Skin epidermis (tissue), 12 donors: Measurements from ENCODE around the gene KLK4.
"Not testable (repeated sequence)": the region's sequence is repeated elsewhere in the genome, so short reads cannot be mapped to it uniquely, and the experiment has no call there.

Source experiments
- H3K27ac ChIP-seq, 21 experiments: fragments of 200-600 bp; sonication (generic) in 11 of 21; one replicate each; pipeline ENCODE4 v1.5.0; 2020; ENCODE audit warnings: mild to moderate bottlenecking in 3 of 21, inconsistent platforms in 2 of 21, moderate library complexity in 2 of 21
- H3K4me3 ChIP-seq, 7 experiments: fragments of 200-600 bp; sonication (generic) in 2 of 7; one replicate each; pipeline ENCODE4 v1.5.0; 2020; ENCODE audit warnings: inconsistent platforms in 2 of 7, mild to moderate bottlenecking in 2 of 7, moderate library complexity in 1 of 7

Gene KLK4

DNA sequence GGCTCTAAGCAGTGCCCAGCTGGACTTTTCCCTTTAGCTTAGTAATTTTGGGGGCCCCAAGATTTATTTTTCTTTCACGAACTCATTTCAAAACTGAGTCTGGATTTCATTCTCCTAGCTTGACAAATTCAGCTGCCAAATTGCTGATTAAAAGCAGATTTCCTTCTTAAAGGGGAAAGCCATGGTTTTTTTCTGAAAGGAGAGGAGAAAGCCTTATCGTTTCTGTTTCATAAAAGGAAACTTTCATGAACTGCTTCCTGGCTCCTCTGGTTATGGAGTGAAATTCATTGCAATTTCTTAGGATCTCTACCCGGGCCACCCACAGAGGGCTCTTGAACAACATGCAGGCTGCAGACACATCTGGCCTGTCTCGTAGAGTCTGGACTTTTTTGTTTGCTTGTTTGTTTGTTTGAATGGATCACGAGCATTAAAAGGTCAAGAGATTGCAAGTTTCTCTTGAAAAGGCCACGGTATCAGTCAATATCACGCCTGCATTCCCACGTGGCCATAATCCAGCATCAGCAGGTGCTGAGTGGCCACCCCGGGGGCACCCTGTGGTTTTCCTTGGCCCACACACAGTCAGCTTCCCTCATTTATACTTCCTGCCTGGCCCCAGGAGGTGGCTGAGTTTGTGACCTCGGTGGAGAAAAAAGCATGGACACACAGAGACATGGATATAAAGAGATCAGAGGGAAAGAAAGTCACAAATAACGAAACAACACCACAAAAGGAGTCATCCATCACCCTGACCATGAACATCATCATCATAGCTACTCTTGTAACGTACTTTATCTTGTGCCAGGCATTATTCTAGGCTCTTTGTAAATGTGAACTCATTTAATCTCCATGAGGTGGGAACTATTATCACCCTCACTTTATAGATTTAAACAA is 10.5 kb upstream of the KLK4 start:
- no peak overlapping the region for H3K4me3 ChIP-seq
- H3K27ac ChIP-seq: no peak overlapping the region

DNA sequence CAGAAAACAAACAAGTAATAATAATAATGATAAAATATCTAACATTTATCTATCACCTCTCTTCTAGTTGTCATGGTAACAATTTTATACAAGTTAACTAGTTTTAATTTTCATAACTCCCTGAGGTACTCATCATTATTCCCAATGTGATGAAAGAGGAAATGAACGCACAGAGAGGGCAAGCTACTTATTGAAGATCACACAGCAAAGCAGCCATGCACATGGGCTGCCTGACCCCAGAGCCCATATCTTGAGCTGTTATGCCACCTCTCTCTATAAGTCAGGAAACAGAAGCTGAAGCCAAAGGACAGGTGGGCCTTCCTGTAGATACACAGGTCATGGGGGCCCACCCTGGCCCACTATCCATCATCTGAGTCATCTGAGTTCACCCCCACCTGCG is 4.9 kb upstream of the KLK4 start:
- H3K4me3 ChIP-seq: no peak overlapping the region
- no peak overlapping the region for H3K27ac ChIP-seq

DNA sequence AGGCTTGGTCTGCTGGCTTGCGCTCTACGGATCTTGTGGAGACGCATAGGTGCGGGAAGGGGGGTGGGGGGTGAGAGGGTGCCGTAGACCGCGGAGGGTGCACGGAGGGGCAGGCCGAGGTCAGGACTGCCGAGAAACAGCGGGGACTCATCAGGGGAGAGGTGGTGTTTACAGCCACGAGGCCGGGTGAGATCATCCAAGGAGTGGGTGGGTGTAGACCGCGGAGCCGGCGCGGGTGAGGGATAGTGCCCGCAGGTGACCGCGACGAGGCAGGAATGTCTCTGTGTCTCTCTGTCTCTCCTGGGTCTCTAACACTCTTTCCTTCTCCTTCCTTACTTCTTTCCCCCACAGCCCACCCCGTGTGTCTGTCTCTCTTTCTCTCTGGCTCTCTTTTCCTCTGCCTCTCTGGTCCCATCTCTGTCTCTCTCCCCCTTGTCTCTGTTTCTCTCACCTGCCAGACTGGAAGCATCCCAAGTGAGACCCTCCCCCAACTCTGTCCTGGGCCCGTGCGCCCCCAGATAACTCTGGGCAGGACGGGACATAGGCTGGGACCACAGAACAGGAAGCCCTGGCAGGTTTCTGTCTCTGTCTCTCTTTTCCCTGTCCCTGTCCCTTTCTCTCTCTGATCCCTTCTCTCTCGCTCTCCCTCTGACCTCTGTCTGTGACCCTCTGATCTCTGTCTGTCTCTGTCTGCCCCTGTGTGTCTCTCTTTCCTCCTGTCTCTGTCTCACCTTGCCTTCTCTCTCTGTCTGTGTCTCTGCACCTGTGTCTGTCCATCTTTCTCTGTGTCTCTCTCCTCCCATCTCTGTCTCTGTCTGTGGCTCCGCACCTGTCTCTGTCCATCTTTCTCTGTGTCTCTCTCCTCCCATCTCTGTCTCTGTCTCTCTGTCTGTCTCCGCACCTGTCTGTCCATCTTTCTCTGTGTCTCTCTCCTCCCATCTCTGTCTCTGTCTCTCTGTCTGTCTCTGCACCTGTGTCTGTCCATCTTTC is 1.8 kb upstream of the KLK4 start:
- Histone ChIP-seq H3K27ac (no peak overlapping the region), H3K4me3 (no peak overlapping the region)

DNA sequence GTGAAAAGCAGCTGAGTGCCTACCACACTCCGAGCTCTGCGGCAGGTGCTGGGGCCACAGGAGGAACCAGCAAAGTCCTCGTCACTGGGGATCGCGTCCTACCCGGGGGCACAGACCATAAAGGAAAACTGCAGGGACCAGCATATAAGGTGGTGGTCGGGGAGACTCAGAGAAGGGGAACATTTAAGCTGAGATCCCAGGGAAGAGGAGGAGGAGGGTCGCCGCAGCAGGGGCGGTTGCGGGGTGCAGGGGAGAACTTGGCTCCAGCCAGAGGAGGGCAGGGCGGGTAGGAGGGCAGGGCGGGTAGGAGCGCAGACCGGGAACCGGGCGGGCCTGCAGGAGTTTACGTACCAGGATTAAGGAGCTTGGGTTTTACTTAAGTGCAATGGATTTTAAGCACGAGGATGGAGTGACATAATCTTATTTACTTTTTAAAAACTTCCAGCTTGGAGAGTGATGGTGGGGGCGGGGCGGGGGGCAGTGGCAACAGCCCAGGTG is 956 bp upstream of the KLK4 start:
- Histone ChIP-seq H3K4me3 (no peak overlapping the region), H3K27ac (no peak overlapping the region)

DNA sequence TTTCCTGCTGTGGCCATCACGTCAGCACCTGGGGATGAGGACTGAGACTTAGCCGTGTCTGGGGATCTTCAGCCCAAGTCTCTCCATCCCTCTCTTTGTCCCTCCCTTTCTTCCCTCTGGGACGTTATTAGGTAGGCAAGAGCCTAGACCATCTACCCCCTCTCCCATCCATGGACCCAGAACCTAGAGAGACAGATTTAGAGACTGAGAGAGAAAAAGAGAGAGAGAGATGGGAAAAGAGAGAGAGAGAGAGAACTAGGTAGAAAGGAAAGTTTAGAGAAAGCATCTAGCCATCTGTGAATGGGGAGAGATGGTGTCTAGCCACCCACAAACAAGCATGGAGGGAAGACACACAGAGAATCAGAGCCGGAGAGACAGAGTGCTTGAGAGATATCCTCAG is 473 bp downstream of the KLK4 start:
- H3K4me3 ChIP-seq: no peak overlapping the region
- H3K27ac ChIP-seq: no peak overlapping the region

DNA sequence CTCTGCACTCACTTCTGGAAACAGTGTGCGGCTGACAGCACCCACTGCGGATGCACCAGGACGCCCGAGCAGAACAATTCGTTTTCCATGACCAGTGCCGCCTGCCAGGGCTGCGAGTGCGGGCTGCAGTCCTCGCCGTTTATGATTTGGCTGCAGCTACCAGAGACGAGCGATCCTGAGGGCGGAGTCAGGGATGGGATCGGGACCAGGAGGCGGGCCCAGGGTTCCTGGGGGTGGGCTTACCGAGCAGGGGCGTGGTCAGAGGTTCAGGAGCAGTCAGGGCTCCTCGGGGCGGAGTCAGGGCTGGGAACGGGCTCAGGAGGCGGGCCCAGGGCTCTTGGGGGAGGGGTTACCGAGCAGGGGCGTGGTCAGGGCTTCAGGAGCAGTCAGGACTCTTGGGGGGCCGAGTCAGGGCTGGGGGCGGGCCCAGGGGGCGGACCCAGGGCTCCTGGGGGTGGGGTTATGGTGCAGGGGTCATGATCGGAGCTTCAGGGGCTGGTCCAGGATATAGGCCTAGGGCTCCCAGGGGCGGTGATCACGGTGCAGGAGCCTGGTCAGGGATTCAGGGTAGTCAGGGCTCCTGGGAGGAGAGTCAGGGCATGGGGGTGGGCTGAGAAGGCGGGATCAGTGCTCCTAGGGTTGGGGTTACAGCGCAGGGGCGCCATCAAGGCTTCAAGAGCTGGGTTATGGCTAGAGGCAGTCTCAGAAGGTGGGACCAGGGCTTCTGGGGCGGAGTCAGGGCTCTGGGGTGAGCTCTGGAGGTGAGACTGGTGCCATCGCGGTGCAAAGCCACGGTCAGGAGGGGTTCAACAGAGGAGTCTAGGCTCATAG is 1.7 kb downstream of the KLK4 start:
- Histone ChIP-seq H3K4me3 (no peak overlapping the region), H3K27ac (no peak overlapping the region)

DNA sequence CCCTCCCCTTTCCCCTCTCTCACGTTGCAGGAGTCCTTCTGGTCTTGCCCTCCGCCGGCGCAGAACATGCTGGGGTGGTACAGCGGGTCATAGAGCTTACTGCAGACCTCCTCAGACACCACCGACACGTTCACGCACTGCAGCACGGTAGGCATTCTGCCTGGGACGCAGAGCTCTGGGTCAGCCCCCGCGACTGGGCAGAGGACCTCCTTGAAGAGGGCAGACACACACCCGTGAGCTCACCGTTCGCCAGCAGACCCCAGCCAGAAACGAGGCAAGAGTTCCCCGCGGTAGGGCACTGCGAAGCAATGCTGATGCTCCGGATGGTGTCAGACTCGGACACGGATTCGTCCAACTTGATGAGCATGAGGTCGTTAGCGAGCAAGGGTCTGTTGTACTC is 2.9 kb downstream of the KLK4 start:
- H3K27ac ChIP-seq: no peak overlapping the region
- H3K4me3 ChIP-seq: no peak overlapping the region

DNA sequence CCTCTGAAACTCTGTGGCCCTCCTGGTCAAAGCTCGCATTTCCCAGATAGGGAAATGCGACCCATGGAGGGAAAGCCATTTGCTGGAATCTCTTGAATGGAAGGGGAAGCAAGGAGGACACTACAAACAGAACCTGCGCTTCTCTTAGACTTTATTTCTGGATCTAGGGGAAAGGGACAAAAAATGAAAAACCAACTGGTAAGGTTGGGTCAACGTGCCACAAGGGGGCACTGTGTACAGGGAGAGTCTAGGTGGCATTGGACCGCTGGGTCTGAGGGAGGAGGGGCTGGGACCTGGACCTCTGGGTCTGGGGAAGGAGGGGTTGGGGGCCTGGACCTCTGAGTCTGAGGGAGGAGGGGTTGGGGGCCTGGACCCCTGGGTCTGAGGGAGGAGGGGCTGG is 5.0 kb downstream of the KLK4 start:
- Histone ChIP-seq H3K27ac (no peak overlapping the region), H3K4me3 (no peak overlapping the region)

DNA sequence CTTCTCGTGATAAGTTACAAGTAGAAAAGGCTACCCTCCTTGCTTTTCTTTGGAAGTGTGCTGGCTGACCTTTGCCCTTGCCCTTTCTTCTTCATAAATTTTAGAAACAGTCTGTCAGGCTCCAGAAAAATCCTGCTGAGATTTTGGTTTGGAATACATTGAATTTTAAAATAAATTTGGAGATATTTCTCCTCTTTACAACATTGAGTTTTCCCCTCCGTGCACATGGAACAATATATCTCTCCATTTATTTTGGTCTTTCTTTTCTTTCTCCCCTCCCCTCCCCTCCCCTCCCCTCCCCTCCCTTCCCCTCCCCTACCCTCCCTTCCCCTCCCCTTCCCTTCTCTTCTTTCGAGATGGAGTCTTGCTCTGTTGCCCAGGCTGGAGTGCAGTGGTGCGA is 8.6 kb downstream of the KLK4 start:
- no peak overlapping the region for H3K4me3 ChIP-seq
- H3K27ac ChIP-seq: no peak overlapping the region

DNA sequence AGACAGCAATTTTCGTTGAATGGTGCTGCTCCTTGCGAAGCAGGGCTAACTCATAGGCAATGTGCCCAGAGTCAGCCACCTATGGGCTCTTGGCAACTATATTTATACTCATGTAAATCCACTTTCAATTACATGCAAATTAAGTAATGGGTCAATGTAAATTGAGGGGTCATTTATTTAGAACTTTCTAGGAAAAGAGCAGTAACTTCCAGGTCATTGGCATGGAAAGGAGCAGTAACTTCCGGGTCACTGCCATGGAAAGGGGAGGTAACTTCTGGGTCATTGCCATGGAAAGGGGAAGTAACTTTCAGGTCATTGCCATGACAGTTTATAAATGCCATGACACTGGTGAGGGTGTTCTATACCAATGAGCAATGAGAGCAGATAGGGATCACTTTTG is 11.6 kb downstream of the KLK4 start:
- Histone ChIP-seq H3K4me3 (no peak overlapping the region), H3K27ac (peak overlapping the region in 1 of 21 experiments; percentile 48)

DNA sequence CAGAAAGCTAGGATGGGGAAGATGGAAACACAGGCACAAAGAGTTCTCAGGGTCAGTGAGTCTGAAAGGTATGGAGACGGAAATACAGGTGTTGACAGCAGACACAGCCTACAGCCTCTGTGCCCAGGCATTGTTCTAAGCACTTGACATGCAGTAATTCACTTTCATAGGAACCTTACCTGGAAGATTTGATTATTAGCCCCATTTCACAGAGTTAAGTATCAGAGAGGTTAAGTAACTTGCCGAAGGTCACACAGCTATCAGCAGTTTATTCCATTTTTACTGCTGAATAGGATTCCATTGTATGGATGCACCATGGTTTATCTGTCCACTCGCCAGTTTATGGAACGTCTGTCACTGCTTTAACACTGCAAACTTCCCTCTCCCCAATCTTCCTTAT is 13.2 kb downstream of the KLK4 start:
- H3K27ac ChIP-seq: peak overlapping the region in 2 of 21 experiments; percentile 45 to 63
- no peak overlapping the region for H3K4me3 ChIP-seq

DNA sequence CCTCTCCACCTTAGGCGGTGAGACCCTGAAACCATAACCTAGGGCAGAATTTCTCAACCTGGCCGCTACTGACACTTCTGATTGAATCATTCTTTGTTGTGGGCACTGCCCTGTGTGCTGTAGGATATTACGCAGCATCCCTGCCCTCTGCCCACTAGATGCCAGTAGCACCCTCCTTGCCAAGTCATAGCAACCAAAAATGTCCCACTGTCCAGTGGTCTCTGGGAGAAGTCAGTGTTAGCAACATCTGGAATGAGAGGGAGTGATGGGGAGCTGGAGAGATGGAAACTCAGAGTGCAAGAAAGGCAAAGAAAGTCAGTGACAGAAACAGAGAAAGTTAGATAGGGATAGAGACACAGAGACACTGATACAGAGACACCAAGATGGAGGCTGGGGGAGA is 13.6 kb downstream of the KLK4 start:
- Histone ChIP-seq H3K27ac (peak overlapping the region in 2 of 21 experiments; percentile 14 to 45), H3K4me3 (no peak overlapping the region)

DNA sequence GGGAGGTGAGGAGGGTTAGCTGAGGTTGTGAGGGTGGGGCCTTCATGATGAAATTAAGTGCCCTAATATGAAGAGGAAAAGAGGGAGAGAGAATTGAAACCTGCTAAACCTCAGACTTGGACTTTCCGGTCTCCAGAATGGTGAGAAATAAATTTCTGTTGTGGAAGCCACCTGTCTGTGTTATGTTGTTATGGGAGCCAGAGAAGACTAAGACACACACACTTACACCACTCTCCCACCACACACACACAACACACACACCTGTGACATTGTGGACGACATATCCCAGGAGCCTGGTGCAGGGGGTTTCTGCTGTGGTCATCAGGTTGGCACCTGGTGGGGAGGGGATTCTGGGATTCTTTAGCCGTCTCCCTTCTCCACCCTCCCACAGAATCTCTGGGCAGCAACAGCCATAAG is 14.0 kb downstream of the KLK4 start:
- Histone ChIP-seq H3K27ac (peak overlapping the region in 3 of 21 experiments; percentile 14 to 45 (median 14)), H3K4me3 (no peak overlapping the region)

DNA sequence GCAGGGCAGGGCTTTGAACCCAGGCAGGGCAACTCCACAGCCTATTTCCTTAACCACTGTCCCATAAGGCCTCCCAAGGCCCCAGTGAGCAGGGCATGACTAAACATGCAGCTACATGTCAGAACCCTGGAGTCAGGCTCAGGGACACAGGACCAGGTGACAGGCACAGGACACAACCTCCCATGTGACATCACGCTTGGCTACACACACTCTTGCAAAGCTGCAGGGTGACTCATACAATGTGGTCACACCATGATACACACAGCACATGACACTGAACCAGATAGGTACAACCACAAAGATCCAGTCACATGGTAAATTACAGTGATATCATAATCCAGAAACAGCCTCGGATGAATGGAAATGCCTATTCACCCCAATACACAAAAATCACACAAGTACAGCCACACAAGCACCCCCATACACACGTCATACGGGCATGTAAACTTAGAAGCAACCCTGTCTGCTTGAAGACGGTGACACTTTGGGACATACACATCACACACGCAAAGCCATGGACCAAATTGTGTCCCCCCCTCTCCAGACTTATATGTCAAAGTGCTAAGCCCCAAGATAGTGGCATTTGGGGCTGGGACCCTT is 14.5 kb downstream of the KLK4 start:
- Histone ChIP-seq H3K4me3 (no peak overlapping the region), H3K27ac (peak overlapping the region in 3 of 21 experiments; percentile 14 to 50 (median 45))

DNA sequence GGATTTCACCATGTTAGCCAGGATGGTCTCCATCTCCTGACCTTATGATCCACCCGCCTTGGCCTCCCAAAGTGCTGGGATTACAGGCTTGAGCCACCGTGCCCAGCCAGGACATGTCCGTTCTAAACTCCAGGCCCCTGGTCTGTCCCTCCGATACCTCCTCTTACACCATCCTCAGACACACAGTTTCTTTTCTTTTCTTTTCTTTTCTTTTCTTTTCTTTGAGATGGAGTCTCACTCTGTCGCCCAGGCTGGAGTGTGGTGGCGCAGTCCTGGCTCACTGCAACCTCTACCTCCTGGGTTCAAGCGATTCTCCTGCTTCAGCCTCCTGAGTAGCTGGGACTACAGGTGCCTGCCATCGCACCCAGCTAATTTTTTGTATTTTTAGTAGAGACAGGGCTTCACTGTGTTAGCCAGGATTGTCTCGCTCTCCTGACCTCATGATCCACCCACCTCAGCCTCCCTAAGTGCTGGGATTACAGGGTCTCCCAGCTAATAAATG is 15.1 kb downstream of the KLK4 start:
- H3K4me3 ChIP-seq: not testable (repeated sequence)
- peak overlapping the region in 1 of 21 experiments; percentile 50 for H3K27ac ChIP-seq

DNA sequence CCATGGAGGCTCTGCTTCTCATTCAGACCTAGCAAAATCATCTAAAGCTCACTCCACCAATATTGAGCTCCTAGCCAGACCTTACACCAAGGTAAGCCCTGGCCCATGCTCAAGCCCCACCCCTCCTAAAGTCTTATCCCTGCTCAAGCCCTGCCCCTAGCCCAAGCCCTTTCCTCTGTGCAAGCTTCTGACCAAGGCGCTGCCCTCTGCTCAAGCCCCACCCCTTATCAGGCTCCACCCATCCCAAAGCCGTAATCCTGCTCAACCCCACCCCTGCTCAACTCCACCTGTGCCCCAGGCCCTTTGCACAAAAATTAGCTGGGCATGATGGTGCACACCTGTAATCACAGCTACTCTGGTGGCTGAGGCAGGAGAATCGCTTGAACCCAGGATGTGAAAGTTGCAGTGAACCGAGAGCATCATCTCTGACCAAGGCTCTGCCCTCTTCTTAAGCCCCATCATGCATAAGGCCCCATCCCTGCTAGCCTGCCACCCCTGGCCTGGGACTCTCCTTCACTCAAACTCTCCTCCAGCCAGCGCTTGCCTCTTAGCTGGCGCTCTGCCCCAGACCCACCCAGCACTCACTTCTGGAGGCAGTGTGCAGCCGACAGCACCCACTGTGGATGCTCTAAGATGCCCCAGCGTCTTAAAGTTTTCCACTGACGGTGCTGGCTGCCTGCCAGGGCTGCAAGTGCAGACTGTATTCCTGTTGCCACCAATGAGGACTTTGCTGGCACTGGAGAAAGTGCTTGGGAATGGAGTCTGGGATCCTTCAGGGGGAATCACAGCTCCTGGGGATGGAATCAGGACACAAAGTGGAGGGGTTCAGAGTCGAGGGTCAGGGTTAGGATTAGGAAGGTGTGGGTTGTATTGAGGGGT is 16.5 kb downstream of the KLK4 start:
- H3K27ac ChIP-seq: no peak overlapping the region

DNA sequence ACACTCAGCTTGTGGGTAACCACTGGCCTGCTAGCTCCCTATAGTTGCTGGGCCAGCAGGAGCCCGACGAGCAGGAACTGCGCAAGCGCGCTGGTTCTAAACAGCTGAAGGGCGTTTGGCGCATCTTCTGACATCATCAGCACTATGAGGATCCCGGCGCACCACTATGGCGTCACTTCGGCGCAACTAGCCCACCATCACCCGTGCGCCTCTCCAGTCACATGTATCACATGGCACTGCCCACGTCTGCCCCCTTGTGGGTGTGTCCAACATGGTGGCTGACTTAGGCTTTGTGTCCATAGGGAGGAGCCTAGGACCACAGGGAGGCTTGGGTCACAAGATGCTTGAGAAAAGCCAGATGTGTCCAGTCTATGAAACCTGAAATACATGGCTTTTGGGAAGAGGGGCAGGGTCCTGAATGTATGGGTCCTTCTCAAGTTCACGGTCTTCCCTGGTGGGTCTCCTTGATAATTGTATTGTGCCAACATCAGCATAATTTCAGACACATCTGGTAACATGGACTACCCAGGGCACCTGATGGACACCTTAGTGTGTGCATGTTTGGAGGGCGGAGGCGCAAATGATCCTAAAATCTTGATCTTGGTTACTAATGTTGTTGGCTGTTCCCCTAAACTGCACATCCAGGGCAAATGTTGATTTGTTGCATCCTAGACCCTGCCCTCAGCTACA is 18.0 kb downstream of the KLK4 start:
- no peak overlapping the region for H3K27ac ChIP-seq

More for the DNA sequence above, 16.5 kb downstream of the KLK4 start:
- no peak overlapping the region for H3K4me3 ChIP-seq

More for the DNA sequence above, 18.0 kb downstream of the KLK4 start:
- H3K4me3 ChIP-seq: no peak overlapping the region
